ENCODE data around the gene ATF7. TPM values are rescaled to one million over a fixed set of nuclear protein-coding genes. Genes with fewer than 3 reads are reported as not detected.
"Not testable (repeated sequence)": the region's sequence is repeated elsewhere in the genome, so short reads cannot be mapped to it uniquely, and the experiment has no call there.

The ATF7 gene
- total RNA-seq, 1 experiment from 2014 or later = 24.7 TPM

DNA sequence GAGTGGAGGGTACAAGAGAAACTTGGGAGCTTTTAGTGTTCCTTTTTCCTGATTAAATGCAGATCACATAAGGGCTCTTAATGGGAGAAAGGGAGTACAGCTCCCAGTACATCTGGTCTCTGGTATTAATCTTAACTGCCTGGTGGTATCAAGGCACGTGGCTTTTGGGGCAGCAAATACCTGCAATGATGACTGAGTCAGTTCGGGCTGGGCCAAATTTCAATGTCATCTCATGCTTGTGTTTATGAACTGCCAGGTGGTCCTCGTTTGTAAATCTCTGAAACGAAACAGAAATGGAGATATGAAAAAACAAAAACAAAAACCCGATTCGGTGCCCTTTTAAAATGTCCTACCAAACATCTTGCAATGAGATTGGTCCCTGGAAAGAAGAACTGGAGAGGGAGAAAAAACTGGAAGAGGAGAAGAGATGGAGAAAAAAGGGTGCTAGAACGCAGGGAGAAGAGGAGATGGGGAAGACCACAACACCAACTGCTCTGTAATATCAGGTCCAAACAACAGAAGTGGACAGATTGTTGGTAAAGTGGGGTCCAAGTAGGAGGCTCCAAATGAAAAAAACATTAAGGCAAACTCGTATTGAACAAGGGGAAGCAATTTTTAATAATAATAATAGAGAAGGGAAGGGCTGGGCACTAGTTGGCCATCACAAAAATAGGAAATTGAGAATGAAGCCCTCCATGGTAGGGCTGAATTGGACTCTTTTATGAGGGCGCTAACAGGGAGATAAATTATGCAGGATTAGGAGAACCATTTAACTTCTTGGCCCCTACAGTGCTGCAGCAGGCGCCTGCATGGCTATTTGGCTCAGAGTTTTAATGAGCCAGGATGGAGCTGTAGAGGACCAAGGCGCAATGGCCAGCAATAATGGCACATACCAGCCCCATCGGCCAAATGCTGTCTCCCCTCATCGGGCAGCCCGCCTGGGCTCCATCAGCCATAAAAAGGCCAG lies 73.5 kb downstream of the ATF7 start:
- DNase-seq = no peak
- no peaks in the 10 kb centered on the region for H3K4me1 ChIP-seq (replicated peaks; ENCODE audit: insufficient read depth)
- intact Hi-C loops (cut with micrococcal nuclease; ENCODE audit: unreplicated experiment) = no loop called here
- 0 out of 2 replicates have a peak, but pooled peaks cover 3% of the 10 kb centered on the region for H3F3A ChIP-seq (ENCODE audit: insufficient read depth, low read depth)
- H3K79me2 ChIP-seq (ENCODE audit: low read depth) = no peaks in the 10 kb centered on the region
- no peak overlapping the region for H3K27ac ChIP-seq
- H3K4me3 ChIP-seq = no peak overlapping the region
- no peaks in the 10 kb centered on the region for H3K9me2 ChIP-seq (ENCODE audit: insufficient read depth)
- H2AFZ ChIP-seq = no peak overlapping the region
- POLR2A ChIA-PET (ENCODE audit: unreplicated experiment) = no interaction called here
- TF ChIP-seq EZH2 (IDR thresholded peaks at IDR 0.05; ENCODE audit: low read depth) = no peak
- TF ChIP-seq CTCF (conservative IDR thresholded peaks at IDR 0.05) = no peak
- H3K36me3 ChIP-seq (ENCODE audit: low read depth) = no peaks in the 10 kb centered on the region; the same call in 1 of the 2 replicates
- no peaks in the 10 kb centered on the region for H4K20me1 ChIP-seq (ENCODE audit: insufficient read depth)
- H3K4me2 ChIP-seq = no peak overlapping the region
- no peaks in the 10 kb centered on the region for H3K9me3 ChIP-seq (ENCODE audit: insufficient read depth, low read depth)
- no TSS peak for BruUV-seq (replicated peaks)
- CTCF ChIA-PET = interaction anchor here (0.6 kb wide), 1 partner anchor 199 kb away, joined by 3 read pairs; the partner anchor contains the start of gene CISTR
- no peaks in the 10 kb centered on the region for H3K27me3 ChIP-seq (ENCODE audit: insufficient read depth, low read depth)

DNA sequence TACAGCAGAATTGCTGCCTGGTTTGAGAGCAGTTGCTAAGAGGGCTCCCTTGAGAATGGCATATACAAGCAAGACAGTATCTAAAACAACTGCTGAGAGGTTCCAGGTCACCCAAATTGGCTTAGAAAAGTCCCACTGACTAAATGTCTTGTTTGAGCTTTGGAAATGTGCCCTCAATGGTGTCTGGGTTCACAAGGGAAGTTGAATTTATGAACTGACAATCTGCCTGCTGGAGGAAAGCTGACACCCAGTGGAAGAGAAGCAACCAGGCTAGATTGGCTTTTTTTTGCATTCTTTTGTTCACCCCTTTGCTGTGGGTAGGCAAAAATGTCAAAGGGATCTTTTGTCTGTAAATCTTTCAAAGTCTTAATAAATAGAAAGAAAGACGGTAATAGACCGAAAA lies 74.3 kb downstream of the ATF7 start:
- Histone ChIP-seq H3K4me3 (no peak overlapping the region), H3K4me1 (replicated peaks; ENCODE audit: insufficient read depth) (no peaks in the 10 kb centered on the region), H4K20me1 (ENCODE audit: insufficient read depth) (no peaks in the 10 kb centered on the region), H3K9me2 (ENCODE audit: insufficient read depth) (no peaks in the 10 kb centered on the region), H2AFZ (no peak overlapping the region), H3F3A (ENCODE audit: insufficient read depth, low read depth) (0 out of 2 replicates have a peak, but pooled peaks cover 3% of the 10 kb centered on the region), H3K27me3 (ENCODE audit: insufficient read depth, low read depth) (no peaks in the 10 kb centered on the region), H3K9me3 (ENCODE audit: insufficient read depth, low read depth) (no peaks in the 10 kb centered on the region), H3K27ac (no peak overlapping the region), H3K36me3 (ENCODE audit: low read depth) (no peaks in the 10 kb centered on the region; the same call in 1 of the 2 replicates), H3K4me2 (no peak overlapping the region), H3K79me2 (ENCODE audit: low read depth) (no peaks in the 10 kb centered on the region)
- DNase-seq = no peak
- TF ChIP-seq EZH2 (IDR thresholded peaks at IDR 0.05; ENCODE audit: low read depth) (no peak), CTCF (conservative IDR thresholded peaks at IDR 0.05) (no peak)
- CTCF ChIA-PET = interaction anchor here (0.6 kb wide), 1 partner anchor 200 kb away, joined by 3 read pairs; the partner anchor contains the start of gene CISTR
- no TSS peak for BruUV-seq (replicated peaks)
- intact Hi-C loops (cut with micrococcal nuclease; ENCODE audit: unreplicated experiment) = no loop called here
- POLR2A ChIA-PET (ENCODE audit: unreplicated experiment) = no interaction called here

- Histone ChIP-seq H3K4me1 (replicated peaks; ENCODE audit: insufficient read depth) (no peaks in the 10 kb centered on the region), H4K20me1 (ENCODE audit: insufficient read depth) (no peaks in the 10 kb centered on the region), H3K27ac (no peak overlapping the region), H2AFZ (no peak overlapping the region), H3K9me3 (ENCODE audit: insufficient read depth, low read depth) (no peaks in the 10 kb centered on the region), H3K27me3 (ENCODE audit: insufficient read depth, low read depth) (no peaks in the 10 kb centered on the region), H3K4me3 (no peak overlapping the region), H3K79me2 (ENCODE audit: low read depth) (no peaks in the 10 kb centered on the region), H3K36me3 (ENCODE audit: low read depth) (no peaks in the 10 kb centered on the region; the same call in 1 of the 2 replicates), H3F3A (ENCODE audit: insufficient read depth, low read depth) (peaks cover 3% of the 10 kb centered on the region; the same call in 1 of the 2 replicates), H3K4me2 (no peak overlapping the region), H3K9me2 (ENCODE audit: insufficient read depth) (no peaks in the 10 kb centered on the region)
- TF ChIP-seq EZH2 (IDR thresholded peaks at IDR 0.05; ENCODE audit: low read depth) = no peak
- no peak for TF ChIP-seq CTCF (conservative IDR thresholded peaks at IDR 0.05)
- CTCF ChIA-PET = no interaction called here
- no TSS peak for BruUV-seq (replicated peaks)
- POLR2A ChIA-PET (ENCODE audit: unreplicated experiment) = interaction anchor here (0.7 kb wide), 1 partner anchor 133 kb away, joined by 4 read pairs; no protein-coding TSS in a partner anchor
- intact Hi-C loops (cut with micrococcal nuclease; ENCODE audit: unreplicated experiment) = no loop called here
- no peak for DNase-seq
Measured at GRCh38 chr12:53550595-53550994, 75.6 kb downstream of the ATF7 start.

DNA sequence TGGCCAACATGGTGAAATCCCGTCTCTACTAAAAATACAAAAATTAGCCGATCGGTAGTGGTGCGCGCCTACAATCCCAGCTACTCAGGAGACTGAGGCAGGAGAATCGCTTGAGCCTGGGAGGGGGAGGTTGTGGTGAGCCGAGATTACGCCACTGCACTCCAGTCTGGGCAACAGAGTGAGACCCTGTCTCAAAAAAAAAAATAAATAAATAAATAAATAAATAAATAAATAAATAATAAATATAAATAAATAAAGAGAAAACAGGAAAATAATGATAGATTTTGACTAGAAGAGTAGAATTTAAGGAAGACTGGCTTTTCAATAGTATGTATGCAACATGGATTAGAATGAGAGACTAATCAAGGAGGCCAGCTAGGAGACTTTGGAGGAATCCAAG lies 76.1 kb downstream of the ATF7 start:
- H2AFZ ChIP-seq; H3K4me1 ChIP-seq (replicated peaks; ENCODE audit: insufficient read depth); H3F3A ChIP-seq (ENCODE audit: insufficient read depth, low read depth); BruUV-seq (replicated peaks); H3K79me2 ChIP-seq (ENCODE audit: low read depth); H3K4me2 ChIP-seq; H3K9me2 ChIP-seq (ENCODE audit: insufficient read depth); DNase-seq; H3K36me3 ChIP-seq (ENCODE audit: low read depth); H3K27me3 ChIP-seq (ENCODE audit: insufficient read depth, low read depth); POLR2A ChIA-PET (ENCODE audit: unreplicated experiment); CTCF ChIA-PET; H4K20me1 ChIP-seq (ENCODE audit: insufficient read depth); intact Hi-C loops (cut with micrococcal nuclease; ENCODE audit: unreplicated experiment); H3K27ac ChIP-seq; H3K4me3 ChIP-seq; H3K9me3 ChIP-seq (ENCODE audit: insufficient read depth, low read depth): not testable (repeated sequence)

DNA sequence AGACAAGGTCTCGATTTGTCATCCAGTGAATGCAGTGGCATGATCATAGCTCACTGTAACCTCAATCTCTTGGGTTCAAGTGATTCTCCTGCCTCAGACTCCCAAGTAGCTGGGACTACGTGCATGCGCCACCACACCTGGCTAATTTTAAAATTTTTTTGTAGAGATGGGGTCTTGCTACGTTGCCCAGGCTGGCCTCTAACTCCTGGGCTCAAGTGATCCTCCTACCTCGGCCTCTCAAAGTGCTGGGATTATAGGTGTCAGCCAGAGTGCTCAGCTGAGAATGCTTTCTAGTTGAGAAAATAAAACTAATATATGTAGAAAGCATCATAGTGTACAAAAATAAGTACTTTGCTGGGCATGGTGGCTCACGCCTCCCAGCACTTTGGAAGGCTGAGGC lies 77.8 kb downstream of the ATF7 start:
- H4K20me1 ChIP-seq (ENCODE audit: insufficient read depth); H3K9me3 ChIP-seq (ENCODE audit: insufficient read depth, low read depth); H2AFZ ChIP-seq; H3K4me1 ChIP-seq (replicated peaks; ENCODE audit: insufficient read depth); H3K36me3 ChIP-seq (ENCODE audit: low read depth); H3K9me2 ChIP-seq (ENCODE audit: insufficient read depth); H3K79me2 ChIP-seq (ENCODE audit: low read depth); BruUV-seq (replicated peaks); H3F3A ChIP-seq (ENCODE audit: insufficient read depth, low read depth); H3K27me3 ChIP-seq (ENCODE audit: insufficient read depth, low read depth); H3K4me2 ChIP-seq; H3K4me3 ChIP-seq; DNase-seq; H3K27ac ChIP-seq; intact Hi-C loops (cut with micrococcal nuclease; ENCODE audit: unreplicated experiment): not testable (repeated sequence)
- CTCF ChIA-PET = interaction anchor here (0.6 kb wide), 2 partner anchors 13 to 777 kb away, joined by 3 to 7 read pairs; partner anchors contain the start of gene COPZ1
- POLR2A ChIA-PET (ENCODE audit: unreplicated experiment) = interaction anchor here (0.6 kb wide), 1 partner anchor 15 kb away, joined by 4 read pairs; no protein-coding TSS in a partner anchor

All from PC-9 (cell line).